LNCAP (cell line): ENCODE data around the gene PRR36.

Experiments used
- TF ChIP-seq, protein P1 (sequence below): fragments of 450-650 bp; IDR thresholded peaks from 2 replicates; pipeline ENCODE4 v1.5.1; 2017; ENCODE audit warnings: mild to moderate bottlenecking

PRR36 gene

GRCh38 chr19:7852851-7853769 is 21.1 kb downstream of the PRR36 start:
- TF ChIP-seq, protein P1, sequence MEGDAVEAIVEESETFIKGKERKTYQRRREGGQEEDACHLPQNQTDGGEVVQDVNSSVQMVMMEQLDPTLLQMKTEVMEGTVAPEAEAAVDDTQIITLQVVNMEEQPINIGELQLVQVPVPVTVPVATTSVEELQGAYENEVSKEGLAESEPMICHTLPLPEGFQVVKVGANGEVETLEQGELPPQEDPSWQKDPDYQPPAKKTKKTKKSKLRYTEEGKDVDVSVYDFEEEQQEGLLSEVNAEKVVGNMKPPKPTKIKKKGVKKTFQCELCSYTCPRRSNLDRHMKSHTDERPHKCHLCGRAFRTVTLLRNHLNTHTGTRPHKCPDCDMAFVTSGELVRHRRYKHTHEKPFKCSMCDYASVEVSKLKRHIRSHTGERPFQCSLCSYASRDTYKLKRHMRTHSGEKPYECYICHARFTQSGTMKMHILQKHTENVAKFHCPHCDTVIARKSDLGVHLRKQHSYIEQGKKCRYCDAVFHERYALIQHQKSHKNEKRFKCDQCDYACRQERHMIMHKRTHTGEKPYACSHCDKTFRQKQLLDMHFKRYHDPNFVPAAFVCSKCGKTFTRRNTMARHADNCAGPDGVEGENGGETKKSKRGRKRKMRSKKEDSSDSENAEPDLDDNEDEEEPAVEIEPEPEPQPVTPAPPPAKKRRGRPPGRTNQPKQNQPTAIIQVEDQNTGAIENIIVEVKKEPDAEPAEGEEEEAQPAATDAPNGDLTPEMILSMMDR, result peak; percentile 93

DNA sequence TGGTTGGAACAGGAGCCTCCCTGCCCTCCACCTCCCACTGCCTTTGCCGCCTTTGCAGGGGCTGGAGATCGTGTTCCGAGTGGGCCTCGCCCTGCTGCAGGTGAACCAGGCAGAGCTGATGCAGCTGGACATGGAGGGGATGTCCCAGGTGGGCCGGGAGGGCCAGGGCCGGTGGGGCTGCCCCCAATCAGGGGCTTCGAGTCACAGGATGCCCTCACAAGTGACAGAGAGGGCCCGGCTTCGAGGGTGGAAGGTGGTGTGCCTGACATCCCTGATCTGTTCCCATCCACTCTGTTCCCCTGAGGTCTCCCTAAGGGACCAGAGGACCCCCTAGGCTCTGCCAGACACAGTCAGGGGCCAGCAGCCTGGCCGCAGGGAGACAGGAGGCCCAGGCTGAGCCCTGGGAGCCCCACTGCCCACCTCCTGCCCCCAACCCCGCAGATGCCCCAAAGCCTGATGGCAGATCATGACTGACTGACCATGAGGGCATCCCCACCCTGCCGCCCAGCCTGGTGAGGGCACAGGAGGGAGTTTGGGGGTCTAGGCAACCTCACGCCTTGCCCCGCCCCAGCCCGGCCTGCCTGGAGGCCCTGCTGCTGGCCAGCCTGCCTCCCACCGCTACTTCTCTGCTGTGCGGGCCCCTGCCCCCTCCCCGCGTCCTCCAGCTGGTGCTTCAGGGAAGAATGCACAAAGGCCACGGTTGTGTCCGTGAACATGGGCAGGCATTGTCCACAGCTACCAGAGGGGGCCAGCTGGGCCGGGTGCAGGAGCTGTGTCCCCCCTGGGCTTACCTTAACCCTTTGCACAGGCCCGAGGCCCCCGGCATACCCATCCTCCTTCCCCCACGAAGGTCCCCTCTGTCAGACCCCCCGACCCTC is 22.3 kb downstream of the PRR36 start:
- TF ChIP-seq, protein P1, result no peak

GRCh38 chr19:7850945-7851622 is 23.1 kb downstream of the PRR36 start:
- TF ChIP-seq, protein P1, result no peak

DNA sequence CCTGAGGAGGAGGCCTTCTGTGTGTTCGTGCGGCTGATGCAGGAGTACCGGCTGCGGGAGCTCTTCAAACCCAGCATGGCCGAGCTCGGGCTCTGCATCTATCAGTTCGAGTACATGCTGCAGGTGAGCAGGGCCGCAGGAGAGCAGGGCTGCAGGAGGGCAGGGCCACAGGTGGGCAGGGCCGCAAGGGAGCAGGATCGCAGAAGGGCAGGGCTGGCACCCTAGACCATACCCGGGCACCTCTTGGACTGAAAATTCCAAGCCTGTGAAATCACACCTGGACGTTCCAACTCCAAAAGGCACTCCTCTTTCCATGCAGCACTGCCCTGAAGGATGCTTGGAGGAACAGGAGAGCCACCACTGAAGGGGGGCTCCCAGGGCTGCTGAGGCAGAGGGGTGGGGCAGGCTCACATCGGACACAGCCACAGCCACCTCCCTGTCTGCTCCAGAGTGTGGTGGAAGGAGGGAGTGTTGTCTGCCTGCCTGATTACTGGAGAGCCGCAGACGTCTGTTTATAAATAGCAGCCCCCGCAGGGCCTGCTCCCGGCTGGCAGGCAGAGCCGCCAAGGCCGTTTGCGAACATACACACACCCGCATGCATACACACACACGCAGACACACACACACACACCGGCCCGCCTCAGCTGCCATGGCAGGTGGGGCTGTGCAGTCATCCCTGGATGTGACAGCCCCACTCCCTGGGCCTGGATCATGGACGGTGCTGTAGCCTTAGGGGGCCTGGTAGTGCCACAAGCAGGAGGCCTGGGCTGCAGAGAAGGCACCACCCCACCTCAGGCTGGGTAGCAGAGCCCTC is 24.0 kb downstream of the PRR36 start:
- TF ChIP-seq, protein P1, result no peak

- TF ChIP-seq, protein P1, result no peak
These were observed 24.6 kb downstream of the PRR36 start for GRCh38 chr19:7849631-7849999.

DNA sequence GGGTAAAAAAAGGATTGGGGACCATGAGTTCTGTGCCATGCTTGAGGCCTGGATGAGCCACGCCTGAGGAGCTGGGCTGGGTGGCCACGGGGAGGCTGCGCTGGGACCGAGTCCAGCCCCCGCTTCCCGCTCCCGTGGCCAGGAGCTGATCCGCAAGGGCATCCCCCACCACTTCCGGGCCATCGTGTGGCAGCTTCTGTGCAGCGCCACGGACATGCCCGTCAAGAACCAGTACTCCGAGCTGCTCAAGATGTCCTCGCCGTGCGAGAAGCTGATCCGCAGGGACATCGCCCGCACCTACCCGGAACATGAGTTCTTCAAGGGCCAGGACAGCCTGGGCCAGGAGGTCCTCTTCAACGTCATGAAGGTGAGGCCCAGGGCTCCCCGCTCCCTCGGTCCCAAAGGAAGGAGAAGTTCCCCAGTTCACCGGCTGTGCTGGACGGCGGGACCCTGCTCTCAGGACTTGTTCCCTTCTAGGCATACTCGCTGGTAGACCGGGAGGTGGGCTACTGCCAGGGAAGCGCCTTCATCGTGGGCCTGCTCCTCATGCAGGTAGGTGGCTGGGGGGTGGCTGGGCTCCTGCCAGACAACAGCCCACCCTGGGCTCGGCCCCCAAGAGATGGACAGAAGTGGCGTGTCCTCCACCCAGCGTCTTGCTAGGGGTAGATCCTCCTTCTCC is 25.3 kb downstream of the PRR36 start:
- TF ChIP-seq, protein P1, result no peak
